Right lobe of liver (tissue), 6 donors: Measurements from ENCODE around the gene GSTM1. TPM values are rescaled to one million over a fixed set of nuclear protein-coding genes. Genes with fewer than 3 reads are reported as not detected.
"Not testable (repeated sequence)": the region's sequence is repeated elsewhere in the genome, so short reads cannot be mapped to it uniquely, and the experiment has no call there.

Experiments
- ATAC-seq, 4 donors: fragments of 200-7000 bp; cut with Tn5 transposase; one replicate each; pipeline ENCODE4 v1.9.1; 2020; ENCODE audit warnings: mild to moderate bottlenecking in 4 of 4, moderate library complexity in 4 of 4
- DNase-seq, 3 donors: peaks; one replicate each; pipeline ENCODE4 v3.0.0-alpha.2; 2020
- H3K27ac ChIP-seq, 3 donors: fragments of 200-600 bp; one replicate each; pipeline ENCODE4 v1.8.0; 2022
- H3K27me3 ChIP-seq, 2 donors: fragments of 200-600 bp; one replicate each; pipeline ENCODE4 v1.8.0; 2022
- H3K36me3 ChIP-seq, 4 donors: fragments of 200-600 bp; sonication (generic) in 1 of 4; one replicate each; pipeline versions ENCODE4 v1.5.1 to v1.8.0; 2017 to 2022; ENCODE audit warnings: control low read depth in 1 of 4
- H3K4me1 ChIP-seq, 4 donors: fragments of 200-600 bp; sonication (generic) in 1 of 4; one replicate each; pipeline versions ENCODE4 v1.5.1 to v1.8.0; 2017 to 2022; ENCODE audit warnings: control low read depth in 1 of 4
- H3K4me3 ChIP-seq, 3 donors: fragments of 200-600 bp; one replicate each; pipeline ENCODE4 v1.8.0; 2022
- H3K9me3 ChIP-seq, 4 donors: fragments of 200-600 bp; sonication (generic) in 1 of 4; one replicate each; pipeline versions ENCODE4 v1.5.1 to v1.8.0; 2017 to 2022; ENCODE audit warnings: control low read depth in 1 of 4
- POLR2A ChIP-seq: fragments of 450-650 bp; IDR thresholded peaks from one replicate; pipeline ENCODE4 v1.6.1; 2017; ENCODE audit warnings: antibody characterized with exemption, mild to moderate bottlenecking
- WGBS: methylation state at CpG from one replicate; pipeline ENCODE4 v1.1.6; 2018; ENCODE audit warnings: low coverage, low lambda C conversion rate; ENCODE audit not compliant: insufficient coverage; ENCODE audit errors: missing lambda C conversion rate; 5-methylcytosine and 5-hydroxymethylcytosine counted together
- intact Hi-C, 2 donors: fragments of 100-400 bp; cut with DNase I; formaldehyde crosslinking; loops; one replicate each; pipeline versions ENCODE4 v1.11.2 to v1.14.1; 2022
- total RNA-seq, 6 experiments: library from RNA; depleted of rRNA in 2 of 6; stranded (reverse); fragments of >200 nt in 2 of 6; fragmentation: NEBNext Ultra II Directional in 3 of 6; extraction: Animal tissue kit (Norgen Biotek cat#: 25700) in 3 of 6; gene quantifications; one replicate each; pipeline versions ENCODE4 v1.1.0 to v1.2.4, GENCODE V29; 2016 to 2023
- TF ChIP-seq, protein P1 (sequence below), 4 donors: fragments of 200-600 bp in 3 of 4; fragments of 450-650 bp in 1 of 4; IDR thresholded peaks; one replicate each; pipeline versions ENCODE4 v1.5.1 to v1.8.0; 2016 to 2022; ENCODE audit warnings: antibody characterized with exemption in 4 of 4, mild to moderate bottlenecking in 2 of 4
- donor health status: DM: no; HTN: yes; CAD: no.
- donor health status: DM: no; HTN: no; CAD: no.
- donor health status: DM: no; HTN: no; CAD: no.
- donor health status: DM: no; HTN: yes; CAD: no.
- donor health status: DM: no; HTN: yes; CAD: no.

GSTM1 gene
- total RNA-seq, 6 experiments from 2014 or later: 32.1 to 248 (median 43.0) TPM; not detected in 3

GRCh38 chr1:109658533-109659042, 29.0 kb upstream of the GSTM1 start:
- intact Hi-C loops: no loop called here
- ATAC-seq (no peak), DNase-seq (no peak)
- no peaks in the 10 kb centered on the region for H3K36me3 ChIP-seq
- no peaks in the 10 kb centered on the region for H3K27me3 ChIP-seq
- H3K27ac ChIP-seq: no peak overlapping the region
- no peak overlapping the region for H3K4me3 ChIP-seq
- H3K9me3 ChIP-seq: no peaks in the 10 kb centered on the region
- 42% methylated on average over 2 of the region's 3 CpGs for WGBS
- TF ChIP-seq, protein P1, sequence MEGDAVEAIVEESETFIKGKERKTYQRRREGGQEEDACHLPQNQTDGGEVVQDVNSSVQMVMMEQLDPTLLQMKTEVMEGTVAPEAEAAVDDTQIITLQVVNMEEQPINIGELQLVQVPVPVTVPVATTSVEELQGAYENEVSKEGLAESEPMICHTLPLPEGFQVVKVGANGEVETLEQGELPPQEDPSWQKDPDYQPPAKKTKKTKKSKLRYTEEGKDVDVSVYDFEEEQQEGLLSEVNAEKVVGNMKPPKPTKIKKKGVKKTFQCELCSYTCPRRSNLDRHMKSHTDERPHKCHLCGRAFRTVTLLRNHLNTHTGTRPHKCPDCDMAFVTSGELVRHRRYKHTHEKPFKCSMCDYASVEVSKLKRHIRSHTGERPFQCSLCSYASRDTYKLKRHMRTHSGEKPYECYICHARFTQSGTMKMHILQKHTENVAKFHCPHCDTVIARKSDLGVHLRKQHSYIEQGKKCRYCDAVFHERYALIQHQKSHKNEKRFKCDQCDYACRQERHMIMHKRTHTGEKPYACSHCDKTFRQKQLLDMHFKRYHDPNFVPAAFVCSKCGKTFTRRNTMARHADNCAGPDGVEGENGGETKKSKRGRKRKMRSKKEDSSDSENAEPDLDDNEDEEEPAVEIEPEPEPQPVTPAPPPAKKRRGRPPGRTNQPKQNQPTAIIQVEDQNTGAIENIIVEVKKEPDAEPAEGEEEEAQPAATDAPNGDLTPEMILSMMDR (IDR thresholded peaks at IDR 0.05): no peak
- TF ChIP-seq POLR2A: no peak
- peaks cover 0 to 5% (median 0%) of the 10 kb centered on the region in 4 donors for H3K4me1 ChIP-seq

DNA sequence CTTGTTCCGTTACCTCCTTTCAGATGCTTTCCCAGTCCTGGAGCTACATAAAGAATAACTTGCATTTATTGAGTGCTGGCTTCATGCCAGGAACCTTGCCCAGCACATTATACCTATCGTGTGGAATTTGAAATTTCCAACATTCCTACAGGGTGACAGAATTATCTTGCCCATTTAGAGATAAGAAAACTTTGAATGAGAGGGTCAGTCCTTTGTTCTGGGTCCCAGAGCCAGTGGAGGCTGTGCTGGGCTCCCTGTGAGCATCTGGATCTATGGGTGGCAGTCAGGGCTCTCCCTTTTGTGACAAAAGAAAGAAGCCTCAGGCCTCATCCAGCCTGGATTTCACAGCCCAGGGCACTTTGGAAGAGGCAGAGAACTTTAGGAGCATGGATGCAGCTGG, 28.5 kb upstream of the GSTM1 start:
- Histone ChIP-seq H3K36me3 (no peaks in the 10 kb centered on the region), H3K4me3 (no peak overlapping the region), H3K4me1 (peaks cover 0 to 5% (median 0%) of the 10 kb centered on the region in 4 donors), H3K27ac (no peak overlapping the region), H3K27me3 (no peaks in the 10 kb centered on the region), H3K9me3 (no peaks in the 10 kb centered on the region)
- ATAC-seq: no peak
- 34% methylated on average over 2 of the region's 2 CpGs for WGBS
- intact Hi-C loops: no loop called here
- TF ChIP-seq, protein P1 (IDR thresholded peaks at IDR 0.05): no peak
- TF ChIP-seq POLR2A: no peak
- no peak for DNase-seq

- intact Hi-C loops: no loop called here
- no peak for ATAC-seq
- Histone ChIP-seq H3K27me3 (no peaks in the 10 kb centered on the region), H3K4me1 (peaks cover 0 to 4% (median 0%) of the 10 kb centered on the region in 4 donors), H3K4me3 (no peak overlapping the region), H3K9me3 (no peaks in the 10 kb centered on the region), H3K27ac (no peak overlapping the region), H3K36me3 (no peaks in the 10 kb centered on the region)
- TF ChIP-seq POLR2A: no peak
- TF ChIP-seq, protein P1 (IDR thresholded peaks at IDR 0.05): no peak
- DNase-seq: no peak
- WGBS: 78% methylated on average over 3 of the region's 5 CpGs
Observed at GRCh38 chr1:109659997-109660690, 27.5 kb upstream of the GSTM1 start.

DNA sequence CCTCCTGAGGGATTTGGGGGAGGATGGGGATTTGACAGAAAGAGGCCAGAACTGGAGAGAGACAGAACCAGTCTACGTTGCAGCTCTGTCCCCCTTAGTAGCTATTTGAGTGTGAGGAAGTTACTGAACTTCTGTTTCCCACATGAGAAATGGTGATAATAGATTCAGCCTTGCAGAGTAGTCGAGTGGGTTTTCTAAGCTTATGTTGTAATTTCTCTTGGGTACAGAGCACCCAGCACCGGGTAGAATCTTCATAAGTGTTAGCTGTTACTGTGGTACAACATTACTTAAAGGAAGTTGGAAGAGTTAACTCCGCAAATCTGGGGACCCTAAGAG, 27.0 kb upstream of the GSTM1 start:
- intact Hi-C loops, H3K36me3 ChIP-seq, H3K27ac ChIP-seq, H3K9me3 ChIP-seq, ATAC-seq, H3K27me3 ChIP-seq, DNase-seq, H3K4me3 ChIP-seq, H3K4me1 ChIP-seq: not testable (repeated sequence)
- WGBS: 78% methylated on average over 2 of the region's 4 CpGs

DNA sequence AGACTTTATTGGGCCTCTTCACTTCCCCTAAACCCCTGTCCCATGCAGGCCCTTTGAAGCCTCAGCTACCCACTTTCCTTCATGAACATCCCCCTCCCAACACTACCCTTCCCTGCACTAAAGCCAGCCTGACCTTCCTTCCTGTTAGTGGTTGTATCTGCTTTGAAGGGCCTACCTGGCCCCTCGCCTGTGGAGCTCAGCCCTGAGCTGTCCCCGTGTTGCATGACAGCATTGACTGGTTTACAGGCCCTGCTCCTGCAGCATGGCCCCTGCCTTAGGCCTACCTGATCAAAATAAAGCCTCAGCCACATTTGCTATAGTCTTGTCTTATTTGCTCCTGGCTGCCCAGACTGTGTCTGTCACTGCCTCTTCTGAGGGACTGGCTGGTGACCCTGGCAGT, 26.2 kb upstream of the GSTM1 start:
- no peak for TF ChIP-seq POLR2A
- TF ChIP-seq, protein P1 (IDR thresholded peaks at IDR 0.05): no peak
- Histone ChIP-seq H3K27ac (no peak overlapping the region), H3K27me3 (no peaks in the 10 kb centered on the region), H3K4me1 (no peaks in the 10 kb centered on the region), H3K36me3 (no peaks in the 10 kb centered on the region), H3K4me3 (no peak overlapping the region), H3K9me3 (no peaks in the 10 kb centered on the region)
- no CpG with 5 or more reads among the region's 2 CpGs for WGBS
- intact Hi-C loops: no loop called here
- no peak for DNase-seq
- ATAC-seq: no peak
